Measurements from ENCODE around the gene EHBP1L1.

The EHBP1L1 gene

DNA sequence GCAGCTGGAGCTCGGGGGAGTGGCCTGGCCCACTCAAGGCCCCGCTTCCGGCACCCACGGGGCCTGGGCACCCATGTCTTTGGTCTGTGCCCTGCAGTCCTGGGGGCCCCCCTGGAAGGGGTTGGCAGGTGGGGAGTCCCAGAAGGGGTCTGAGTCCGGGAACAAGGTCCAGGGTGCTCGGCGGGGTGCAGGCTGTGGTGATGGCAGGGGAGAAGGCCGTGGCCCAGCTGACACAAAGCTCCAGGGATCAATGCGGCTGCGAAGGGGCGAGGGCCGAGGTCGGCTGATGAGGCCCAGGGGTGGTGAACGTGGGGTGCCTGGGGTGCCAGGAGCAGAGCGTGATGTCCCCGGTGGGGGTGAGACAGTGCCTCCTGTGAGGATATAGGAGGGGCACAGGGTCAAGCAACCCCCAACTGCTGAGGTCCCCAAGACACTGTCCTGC, 22.4 kb downstream of the EHBP1L1 start:
- DNase-seq: no peak

DNA sequence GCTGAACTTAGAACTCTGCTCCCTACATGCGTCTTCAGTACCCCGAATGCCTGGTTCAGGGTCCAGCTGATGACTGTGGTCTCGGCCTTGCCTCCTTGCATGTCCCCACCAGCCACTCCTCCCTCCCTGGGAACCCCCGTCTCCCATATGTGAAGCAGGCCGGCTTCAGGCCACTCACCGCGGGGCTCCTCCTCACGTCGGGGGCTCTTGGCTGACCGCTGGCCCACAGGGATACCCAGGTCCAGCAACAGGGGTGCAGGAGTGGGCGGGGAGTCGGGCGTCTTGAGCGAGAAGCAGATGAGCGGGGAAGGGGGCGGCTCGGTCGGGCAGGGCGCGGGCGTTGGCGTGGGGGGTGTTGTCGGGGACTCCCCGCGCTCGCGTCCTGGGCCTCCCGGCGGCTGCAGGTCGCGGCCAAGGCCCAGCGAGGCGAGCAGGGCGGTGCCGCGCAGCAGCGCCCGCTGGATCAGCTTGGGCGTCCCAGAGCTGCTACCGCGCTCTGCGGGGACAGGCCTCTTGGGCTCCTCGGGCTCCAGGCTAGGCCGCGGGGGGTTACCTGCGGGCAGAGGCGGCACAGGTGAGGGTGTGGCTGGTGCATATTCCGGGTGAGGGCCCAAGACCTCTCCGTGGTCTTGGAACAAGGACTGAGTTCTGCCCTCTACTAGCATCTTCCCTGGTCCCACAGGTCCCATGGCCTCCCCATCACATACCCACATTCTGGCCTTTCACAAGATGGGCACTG, 23.5 kb downstream of the EHBP1L1 start:
- DNase-seq: no peak

DNA sequence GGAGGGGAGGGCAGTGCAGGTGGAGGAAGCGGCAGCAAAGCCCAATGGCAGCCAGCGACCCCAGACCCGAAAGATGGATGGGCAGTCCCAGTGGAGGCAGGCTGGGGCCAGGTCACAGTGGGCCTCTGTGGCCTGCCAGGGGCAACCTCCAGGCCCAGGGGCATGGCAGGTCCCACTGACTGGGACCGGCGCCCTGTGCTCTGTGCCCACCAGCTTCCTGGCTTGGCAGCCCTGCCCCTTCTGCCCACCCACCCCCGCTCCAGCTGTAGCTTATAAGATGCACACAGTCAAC, 24.0 kb downstream of the EHBP1L1 start:
- DNase-seq: no peak

DNA sequence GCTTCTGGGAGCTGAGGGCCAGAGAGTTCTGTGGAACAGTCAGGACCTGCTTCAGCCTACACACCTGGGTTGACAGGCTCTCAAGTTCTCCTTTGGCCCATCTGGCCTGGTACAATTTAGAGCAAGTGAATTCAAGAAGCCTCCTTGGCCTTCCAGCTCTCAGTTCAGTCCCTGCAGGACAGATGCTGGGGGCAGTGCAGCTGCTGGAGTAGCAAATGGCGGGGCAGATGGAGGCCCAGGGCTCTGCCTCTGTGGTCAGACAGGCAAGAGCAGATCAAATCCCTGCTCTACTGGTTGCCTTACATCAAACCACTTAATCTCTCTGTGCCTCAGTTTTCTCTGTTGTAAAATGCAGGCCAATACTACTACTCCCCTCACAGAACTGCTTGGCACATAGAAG, 28.4 kb downstream of the EHBP1L1 start:
- no peak for DNase-seq

DNA sequence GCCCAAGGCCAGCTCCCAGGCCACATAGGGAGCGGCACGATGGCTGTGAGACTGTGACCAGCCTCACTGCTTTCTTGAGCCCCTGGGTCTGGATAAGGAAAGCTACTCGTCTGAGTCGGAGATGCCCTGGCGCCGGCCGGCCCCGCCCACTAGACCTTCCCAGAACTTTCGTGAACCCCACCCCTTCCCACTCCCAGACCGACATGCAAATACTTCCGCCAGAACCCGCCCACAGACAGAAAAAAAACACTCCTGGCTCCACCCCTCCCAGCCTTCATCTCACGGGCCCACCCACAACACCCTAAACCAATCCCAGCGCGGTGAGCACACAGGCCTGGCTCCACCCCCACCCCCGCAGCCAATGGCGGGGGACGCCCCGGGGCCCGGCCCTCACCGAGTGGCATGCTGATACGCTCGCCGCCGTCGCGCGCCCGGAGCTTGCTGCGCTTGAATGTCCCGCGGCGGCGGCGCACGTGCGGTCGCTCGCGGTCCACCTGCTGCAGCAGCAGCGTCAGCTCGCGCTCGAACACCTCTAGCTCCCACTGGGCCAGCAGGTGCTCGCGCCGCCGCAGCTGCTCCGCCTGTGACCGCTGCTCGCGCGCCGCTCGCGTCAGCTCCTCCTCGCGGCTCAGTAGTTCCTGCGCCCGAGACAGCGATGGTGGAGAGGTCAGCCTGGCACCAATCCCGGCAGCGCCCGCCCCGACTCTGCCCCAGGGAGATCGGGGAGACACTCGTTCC, 31.2 kb downstream of the EHBP1L1 start:
- no peak for DNase-seq

DNA sequence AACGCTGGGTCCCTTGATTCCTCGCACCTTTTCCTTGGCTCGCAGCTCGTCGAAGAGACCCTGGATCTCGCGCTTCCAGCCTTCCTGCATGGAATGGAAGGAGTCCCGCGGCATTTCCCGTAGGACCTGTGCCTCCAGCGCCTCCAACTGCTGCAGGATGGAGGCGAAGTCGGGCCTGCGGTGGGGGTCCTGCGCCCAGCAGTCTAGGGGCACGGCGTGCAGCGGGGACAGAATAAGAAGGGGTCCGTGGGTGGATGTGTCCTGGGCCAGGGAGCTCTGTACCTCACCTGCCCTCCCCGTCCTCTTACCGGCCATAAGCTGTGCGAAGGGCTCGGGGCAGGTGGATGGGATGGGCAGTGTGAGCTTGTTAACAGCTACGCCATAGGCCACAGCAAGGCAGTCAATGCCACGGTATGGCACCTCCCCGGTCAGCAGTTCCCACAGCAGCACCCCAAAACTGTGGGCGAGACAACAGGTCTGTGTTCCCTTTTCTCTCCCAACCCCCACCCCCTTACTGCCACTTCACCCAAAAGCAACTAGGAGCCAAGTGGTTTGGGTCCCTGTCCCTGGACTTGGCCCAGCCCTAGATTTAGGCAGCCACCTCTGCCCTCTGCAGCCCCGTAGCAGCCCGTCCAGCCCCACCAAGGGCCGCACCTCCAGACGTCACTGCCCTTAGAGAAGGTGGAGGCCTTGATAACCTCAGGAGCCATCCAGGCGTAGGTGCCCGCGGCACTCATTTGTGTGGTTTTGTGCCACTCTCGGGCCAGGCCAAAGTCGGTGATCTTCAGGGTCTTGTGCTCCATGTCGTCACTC, 32.0 kb downstream of the EHBP1L1 start:
- no peak for DNase-seq

DNA sequence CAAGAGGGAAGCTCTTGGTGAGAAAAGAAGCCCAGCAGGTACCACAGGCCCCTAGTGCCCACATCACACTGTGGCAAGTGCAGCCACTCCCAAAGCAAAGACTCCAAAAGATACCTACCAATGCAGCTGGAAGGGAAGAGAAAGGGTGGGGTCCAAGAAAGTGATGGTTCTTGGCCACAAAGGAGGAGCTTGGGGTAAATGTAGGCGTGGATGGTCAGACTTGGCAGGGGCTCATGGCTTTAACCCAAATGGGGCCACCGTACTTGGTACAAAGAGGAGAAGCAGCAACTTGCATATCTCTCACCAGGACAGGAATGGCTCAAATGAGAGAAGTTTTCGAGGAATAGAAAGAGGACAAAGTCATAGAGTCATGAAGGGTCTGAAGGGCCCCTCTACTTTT, 33.4 kb downstream of the EHBP1L1 start:
- no peak for DNase-seq

DNA sequence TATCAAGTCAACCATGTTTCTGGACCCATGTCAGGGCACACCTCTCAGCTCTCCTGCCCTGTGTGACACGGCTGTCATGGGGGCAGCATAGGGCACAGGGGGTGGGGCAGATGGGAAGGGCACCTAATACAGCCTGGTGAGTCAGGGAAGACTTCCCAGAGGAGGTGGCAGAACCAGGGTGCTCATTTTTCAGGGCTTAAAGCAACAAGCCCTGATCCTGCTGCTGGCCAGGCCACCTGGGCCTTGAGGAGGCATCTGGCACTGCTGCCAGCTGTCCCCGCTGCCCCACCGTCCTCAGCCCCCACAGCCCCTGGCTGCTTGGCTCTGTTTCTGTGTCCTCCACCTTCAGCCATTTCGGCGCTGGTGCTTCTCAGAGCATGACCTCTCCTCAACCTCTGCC, 33.8 kb downstream of the EHBP1L1 start:
- no peak for DNase-seq

DNA sequence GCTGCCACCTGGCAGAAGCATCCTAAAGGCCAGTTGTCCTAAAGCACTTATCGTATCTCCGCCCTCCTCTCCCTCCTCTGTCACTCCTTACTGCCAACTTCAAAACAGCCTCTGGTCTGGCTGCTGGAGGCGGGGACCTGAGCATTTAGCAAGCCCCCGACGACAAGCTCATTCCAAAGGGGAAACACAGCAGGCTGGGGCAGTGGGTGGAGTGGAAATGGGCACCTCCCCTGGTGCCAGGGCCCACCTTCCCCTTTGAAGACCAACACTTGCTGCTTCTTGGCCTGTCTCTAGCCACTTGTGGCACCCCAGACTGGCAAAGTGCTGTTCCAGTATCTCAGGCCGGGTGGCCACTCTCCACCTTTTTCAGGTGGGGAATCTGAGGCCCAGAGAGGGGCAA, 34.6 kb downstream of the EHBP1L1 start:
- DNase-seq: no peak

DNA sequence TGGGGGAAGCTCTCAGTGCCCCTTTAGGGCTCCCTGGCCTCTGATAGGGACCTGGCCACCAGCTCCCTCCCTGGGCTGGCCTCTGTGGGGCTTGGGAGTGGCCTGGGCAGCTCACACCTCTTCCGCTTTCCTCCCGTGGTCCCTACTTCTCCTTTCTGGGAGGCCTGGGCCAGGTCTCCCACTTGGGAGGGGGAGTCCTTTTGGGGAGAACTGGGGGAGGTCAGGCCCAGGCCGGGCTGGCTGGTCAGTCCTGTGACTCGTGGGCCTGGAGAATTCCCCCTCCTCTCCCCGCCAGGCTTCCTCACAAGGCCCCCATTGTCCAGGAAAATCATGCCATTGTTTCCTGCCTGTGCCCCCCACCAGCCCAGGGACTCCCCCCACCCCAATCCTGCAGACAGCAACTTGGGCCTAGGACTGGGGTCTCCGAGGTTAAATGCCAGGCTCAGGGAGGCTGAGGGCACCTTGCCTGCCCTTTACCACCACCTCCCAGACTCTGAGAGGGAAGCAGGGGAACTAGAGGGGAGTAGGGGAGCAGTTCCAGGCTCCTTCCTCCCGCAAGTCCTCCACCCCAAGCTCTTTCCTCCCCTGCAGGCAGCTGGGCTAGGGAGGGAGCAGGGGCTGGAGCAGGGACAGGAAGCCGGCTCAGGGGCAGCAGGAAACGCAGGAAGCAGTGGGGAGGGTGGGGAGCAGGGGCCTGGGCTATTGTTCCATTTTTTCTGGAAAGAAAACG, 35.3 kb downstream of the EHBP1L1 start:
- no peak for DNase-seq

DNA sequence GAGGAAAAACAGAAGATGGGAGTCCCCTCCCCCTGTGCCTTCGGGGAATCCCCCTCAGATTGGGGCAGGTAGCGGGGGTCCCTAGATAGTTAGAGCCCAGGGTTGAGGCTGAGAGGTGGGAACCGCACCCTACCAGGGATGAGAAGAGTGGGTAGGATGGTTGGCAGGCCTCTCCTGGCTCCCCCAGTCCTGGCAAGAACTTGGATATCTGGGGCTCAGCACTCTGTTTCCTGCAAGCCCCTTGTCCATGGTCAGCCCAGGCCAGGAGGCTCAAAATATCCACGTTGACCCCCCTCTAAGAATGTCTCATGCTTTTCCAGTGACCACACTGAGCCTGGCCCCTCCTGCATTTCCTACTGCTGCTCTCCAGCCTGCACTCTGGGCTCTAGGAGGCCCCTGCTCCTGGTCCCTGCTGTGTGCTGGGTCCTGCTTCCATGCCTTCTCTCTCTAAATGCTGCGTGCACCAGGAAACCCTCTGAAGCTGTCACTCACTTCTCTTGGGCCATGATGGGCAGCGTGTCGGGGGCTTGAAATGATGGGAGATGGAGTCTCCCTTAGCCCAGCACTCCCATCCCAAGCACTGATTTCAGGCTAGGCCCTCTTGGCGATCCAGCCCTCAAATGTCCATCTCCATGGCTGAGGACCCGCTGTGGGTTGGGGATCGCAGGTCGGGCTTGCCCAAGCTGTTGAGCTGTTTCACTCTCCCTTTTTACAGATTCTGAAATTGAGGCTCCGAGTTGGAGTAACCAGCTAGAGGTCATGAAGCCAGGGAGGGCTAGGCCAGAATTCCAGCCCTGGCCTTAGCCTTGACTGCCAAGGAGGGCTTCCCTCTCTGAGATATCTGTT, 36.1 kb downstream of the EHBP1L1 start:
- DNase-seq: no peak

DNA sequence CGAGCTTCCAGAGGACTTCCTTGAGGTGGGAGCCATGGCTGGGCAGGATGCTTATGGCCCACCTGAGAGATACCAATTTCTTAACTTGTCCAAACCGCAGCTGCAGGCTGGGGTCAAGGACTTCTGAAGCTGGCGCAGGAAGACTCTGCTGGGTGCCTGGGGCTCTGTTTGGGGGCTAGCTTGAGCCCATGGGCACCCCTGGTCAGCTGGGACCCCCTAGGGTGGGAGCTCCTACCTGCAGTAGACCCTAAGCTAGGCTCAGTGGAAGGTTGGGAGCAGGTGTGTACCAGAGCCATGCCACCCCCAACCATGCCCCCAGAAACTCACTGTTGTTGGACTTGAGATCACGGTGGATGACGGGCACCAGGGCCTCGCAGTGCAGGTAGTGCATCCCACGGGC, 36.8 kb downstream of the EHBP1L1 start:
- DNase-seq: no peak

DNA sequence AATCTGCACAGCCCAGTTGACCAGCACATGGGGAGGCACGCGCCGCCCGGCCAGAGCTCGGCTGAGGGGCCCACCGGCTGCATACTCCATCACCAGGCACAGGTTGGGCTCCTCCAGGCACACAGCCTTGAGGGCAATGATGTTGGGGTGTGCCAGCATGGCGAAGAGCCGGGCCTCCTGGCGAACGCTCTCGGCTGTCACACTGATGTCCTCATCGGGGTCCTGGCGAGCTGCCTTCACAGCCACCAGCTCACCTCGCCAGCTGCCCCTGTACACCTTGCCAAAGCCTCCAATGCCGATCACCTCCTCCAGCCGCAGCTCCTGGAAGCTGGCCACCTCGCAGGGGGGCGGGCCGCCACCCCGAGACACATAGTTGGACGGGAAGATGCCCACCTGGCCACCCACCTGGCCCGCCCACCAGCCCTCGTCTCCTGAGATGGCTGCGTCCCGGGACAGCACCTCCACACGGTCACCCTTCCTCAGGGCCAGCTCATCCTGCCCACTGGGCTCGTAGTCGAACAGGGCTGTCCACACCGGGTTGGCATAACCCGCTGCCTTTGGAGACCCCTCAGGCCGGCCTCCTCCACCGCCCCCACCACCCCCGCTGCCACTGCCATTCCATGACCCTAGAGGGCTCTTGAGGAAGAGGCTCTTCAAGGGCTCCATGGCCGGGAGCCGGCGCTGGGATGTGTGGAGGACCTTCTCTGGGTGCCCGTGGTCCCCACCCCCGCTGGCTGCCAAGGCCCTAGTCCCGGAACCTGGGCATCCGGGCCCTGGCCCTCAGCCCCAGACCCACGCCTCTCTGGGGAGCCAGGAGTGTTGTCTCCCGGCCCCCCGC, 37.5 kb downstream of the EHBP1L1 start:
- DNase-seq: no peak

DNA sequence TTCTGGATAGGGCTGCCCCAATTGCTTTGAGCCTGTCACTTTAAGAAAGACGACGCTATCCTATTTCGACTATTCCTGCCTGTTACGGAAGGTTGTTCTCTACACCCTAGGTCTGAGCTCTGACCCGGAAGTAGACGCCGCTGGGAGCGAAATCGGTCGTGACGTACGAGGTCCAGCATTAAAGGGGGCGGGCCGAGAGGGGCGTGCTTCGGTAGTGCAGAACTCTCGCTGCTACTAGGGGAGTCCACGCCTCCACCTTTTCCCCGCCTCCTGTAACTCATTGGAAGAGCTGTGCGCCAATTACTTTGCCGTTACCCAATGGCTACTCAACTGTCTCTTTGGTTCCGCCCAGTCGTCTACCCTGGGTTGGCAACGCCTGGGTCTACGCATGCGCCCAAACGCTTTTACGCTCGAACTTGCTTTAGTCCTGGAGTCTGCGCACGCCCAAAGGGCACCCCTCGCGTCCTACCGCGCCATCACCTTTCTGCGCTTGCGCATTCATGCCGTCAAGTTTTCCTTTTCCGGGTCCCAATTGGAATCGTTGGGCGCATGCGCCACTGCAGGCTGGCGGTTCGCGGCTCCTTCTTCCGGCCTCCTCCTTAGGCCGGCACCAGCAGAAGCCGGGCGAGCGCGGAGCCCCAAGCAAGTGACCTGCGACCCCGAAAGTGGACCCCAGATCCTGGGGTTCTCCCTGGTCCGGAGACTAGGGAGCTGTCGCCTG, 39.5 kb downstream of the EHBP1L1 start, which contains the start of gene PCNX3:
TSS of gene PCNX3 (plus strand) at position 548 of the 721 bp plus-strand sequence. CDS start 536 bp downstream, outside the sequence.
- DNase-seq: peak; percentile 100

DNA sequence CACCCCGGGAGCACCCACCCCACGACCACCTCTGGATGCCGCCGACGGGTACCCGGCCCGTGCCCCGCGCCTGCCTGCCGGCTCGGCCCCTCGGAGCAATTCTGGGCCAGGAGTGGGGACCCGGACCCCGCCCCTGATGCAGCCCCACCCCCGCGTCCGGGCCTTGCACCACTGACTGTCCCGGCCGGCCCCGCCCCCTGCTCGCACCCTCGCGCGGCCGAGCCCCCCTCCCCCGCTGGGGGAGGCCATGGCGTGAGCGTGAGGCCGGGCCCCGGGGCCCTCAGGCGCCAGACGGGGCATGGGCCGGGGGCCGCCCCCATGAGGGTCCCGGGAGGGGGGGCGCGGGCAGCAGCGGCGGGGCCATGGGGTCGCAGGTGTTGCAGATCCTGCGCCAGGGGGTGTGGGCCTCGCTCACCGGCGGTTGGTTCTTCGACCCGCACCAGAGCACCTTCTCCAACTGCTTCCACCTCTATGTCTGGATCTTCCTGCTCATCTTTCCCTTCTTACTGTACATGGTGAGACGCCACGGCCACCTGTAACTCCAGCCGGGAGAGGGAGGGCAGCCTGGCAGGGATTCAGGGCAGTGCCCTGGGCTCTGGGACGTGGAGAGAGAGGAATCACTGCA, 40.2 kb downstream of the EHBP1L1 start:
- no peak for DNase-seq

DNA sequence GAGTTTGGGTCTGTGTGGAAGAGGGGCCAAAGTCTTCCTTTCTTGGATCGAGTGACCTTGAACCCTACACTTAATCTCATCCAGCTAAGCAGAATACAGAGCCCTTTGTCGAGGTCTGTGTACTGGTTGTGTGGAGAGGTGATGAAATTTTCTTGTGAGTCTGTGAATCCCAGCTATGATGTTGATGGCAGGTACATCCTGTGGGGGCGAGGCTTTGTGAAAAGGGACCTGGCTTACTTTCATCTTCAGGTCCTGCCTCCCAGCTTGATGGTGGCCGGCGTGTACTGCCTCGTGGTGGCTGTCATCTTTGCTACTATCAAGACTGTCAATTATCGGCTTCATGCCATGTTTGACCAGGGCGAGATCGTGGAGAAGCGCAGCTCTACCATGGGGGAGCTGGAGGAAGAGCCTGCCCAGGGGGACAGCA, 40.7 kb downstream of the EHBP1L1 start:
- DNase-seq: no peak

DNA sequence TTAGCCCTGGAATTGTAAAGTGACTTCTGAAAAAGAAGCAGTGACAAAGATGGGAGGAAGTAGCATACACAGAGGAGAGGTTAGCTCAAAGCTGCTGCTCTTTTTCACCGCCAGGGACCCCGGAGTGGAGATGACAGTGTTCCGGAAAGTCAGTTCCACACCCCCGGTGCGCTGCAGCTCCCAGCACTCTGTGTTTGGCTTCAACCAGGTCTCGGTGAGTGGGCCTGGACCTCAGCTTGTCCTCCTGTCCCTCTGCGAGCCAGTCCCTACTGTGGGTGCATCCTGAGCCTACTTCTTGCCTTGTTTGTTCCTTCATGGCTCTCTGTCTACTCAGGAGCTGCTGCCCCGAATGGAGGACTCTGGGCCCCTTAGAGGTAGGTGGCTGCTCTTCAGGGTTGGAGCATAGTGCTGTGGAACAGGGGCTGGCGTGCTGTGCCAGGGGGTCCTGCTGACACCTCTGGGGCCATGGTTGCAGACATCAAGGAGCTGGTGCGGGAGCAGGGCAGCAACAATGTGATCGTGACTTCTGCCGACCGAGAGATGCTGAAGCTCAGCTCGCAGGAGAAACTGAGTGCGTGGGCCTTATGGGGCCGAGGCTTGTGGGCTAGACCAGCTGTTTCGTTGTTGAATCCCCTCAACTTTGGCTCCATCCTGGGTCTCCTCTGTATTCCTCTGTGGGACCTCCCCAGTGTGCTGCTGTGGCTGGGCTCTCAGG, 41.4 kb downstream of the EHBP1L1 start:
- DNase-seq: no peak

DNA sequence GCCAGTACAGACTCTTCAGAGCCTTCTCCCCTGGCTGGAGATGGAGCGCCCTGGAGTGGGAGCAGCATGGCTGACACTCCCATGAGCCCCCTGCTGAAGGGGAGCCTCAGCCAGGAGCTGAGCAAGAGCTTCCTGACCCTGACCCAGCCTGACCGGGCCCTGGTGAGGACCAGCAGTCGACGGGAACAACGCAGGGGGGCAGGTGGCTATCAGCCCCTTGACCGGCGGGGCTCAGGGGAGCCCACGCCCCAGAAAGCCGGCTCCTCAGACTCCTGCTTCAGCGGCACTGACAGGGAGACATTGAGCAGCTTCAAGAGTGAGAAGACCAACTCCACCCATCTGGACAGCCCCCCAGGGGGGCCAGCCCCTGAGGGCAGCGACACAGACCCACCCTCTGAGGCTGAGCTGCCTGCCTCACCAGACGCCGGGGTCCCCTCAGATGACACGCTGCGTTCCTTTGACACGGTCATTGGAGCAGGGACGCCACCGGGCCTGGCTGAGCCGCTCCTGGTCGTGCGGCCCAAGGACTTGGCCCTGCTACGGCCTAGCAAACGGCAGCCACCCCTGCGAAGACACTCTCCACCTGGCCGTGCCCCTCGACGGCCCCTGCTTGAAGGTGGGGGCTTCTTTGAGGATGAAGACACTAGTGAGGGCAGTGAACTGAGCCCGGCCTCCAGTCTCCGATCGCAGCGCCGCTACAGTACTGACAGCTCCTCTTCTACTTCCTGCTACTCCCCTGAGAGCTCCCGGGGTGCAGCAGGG, 42.3 kb downstream of the EHBP1L1 start:
- DNase-seq: no peak
